DND-41 (cell line): Measurements from ENCODE around the gene PGF.

Experiments
- ATAC-seq: fragments of 200-7000 bp; cut with Tn5 transposase; 3 replicates; pipeline ENCODE4 v1.9.1; 2021; ENCODE audit warnings: low read depth; ENCODE audit not compliant: insufficient read depth
- DNase-seq: peaks from one replicate; pipeline ENCODE4 v3.0.0-alpha.2; 2020
- H2AFZ ChIP-seq: 2 replicates; pipeline ENCODE4 v1.6.0; 2012; ENCODE audit warnings: low read depth, low read length
- H3K27ac ChIP-seq: 2 replicates; pipeline ENCODE4 v1.5.1; 2012; ENCODE audit warnings: low read length, inconsistent platforms
- H3K27me3 ChIP-seq: fragments of 200-600 bp; sonication (generic); 2 replicates; pipeline ENCODE4 v1.6.0; 2012; ENCODE audit warnings: low read length, mild to moderate bottlenecking, inconsistent platforms; ENCODE audit not compliant: insufficient read depth, poor library complexity
- H3K36me3 ChIP-seq: 2 replicates; pipeline ENCODE4 v1.5.1; 2012; ENCODE audit warnings: low read length, inconsistent platforms; ENCODE audit not compliant: insufficient read depth
- H3K4me1 ChIP-seq: 2 replicates; pipeline ENCODE4 v1.5.1; 2012; ENCODE audit warnings: mild to moderate bottlenecking, low read length; ENCODE audit not compliant: insufficient read depth
- H3K4me2 ChIP-seq: 2 replicates; pipeline ENCODE4 v1.6.0; 2012; ENCODE audit warnings: mild to moderate bottlenecking, moderate library complexity, low read length, inconsistent platforms; ENCODE audit not compliant: insufficient read depth
- H3K4me3 ChIP-seq, 2 experiments: fragments of 200-600 bp in 1 of 2; shearing (Covaris generic) in 1 of 2; 2 replicates each; pipeline ENCODE4 v1.5.1; 2012 to 2016; ENCODE audit warnings: inconsistent platforms in 2 of 2, low read length in 2 of 2, mild to moderate bottlenecking in 2 of 2, low read depth in 1 of 2, moderate library complexity in 1 of 2
- H3K79me2 ChIP-seq: 2 replicates; pipeline ENCODE4 v1.6.0; 2012; ENCODE audit warnings: low read length, inconsistent platforms; ENCODE audit not compliant: insufficient read depth
- H3K9ac ChIP-seq: 2 replicates; pipeline ENCODE4 v1.6.0; 2012; ENCODE audit warnings: low read depth, mild to moderate bottlenecking, inconsistent platforms, low read length, moderate library complexity
- H3K9me3 ChIP-seq: 2 replicates; pipeline ENCODE4 v1.5.1; 2012; ENCODE audit warnings: low read length, moderate library complexity, mild to moderate bottlenecking, inconsistent platforms; ENCODE audit not compliant: insufficient read depth, severe bottlenecking
- H4K20me1 ChIP-seq: 2 replicates; pipeline ENCODE4 v1.6.0; 2012; ENCODE audit warnings: low read length; ENCODE audit not compliant: insufficient read depth
- CTCF ChIP-seq: IDR thresholded peaks from 2 replicates; pipeline ENCODE4 v1.5.1; 2012; ENCODE audit warnings: borderline replicate concordance, low read length, moderate library complexity, mild to moderate bottlenecking; ENCODE audit not compliant: poor library complexity, severe bottlenecking; ENCODE audit errors: extremely low read depth
- EZH2 ChIP-seq: IDR thresholded peaks from 3 replicates; pipeline ENCODE4 v1.6.1; 2012; ENCODE audit warnings: borderline replicate concordance, low read depth, mild to moderate bottlenecking, moderate library complexity, low read length, inconsistent platforms; ENCODE audit not compliant: severe bottlenecking

The PGF gene

GRCh38 chr14:74917646-74918081 is 37.7 kb downstream of the PGF start:
- Histone ChIP-seq H3K4me3 (no peak overlapping the region), H3K9me3 (no peaks in the 10 kb centered on the region), H3K36me3 (no peaks in the 10 kb centered on the region), H3K27me3 (peaks cover 3% of the 10 kb centered on the region), H3K4me2 (no peak overlapping the region), H3K27ac (no peak overlapping the region), H3K9ac (no peak overlapping the region), H4K20me1 (0 out of 2 replicates have a peak, but pooled peaks cover 4% of the 10 kb centered on the region), H3K4me1 (no peaks in the 10 kb centered on the region), H2AFZ (no peak overlapping the region), H3K79me2 (no peaks in the 10 kb centered on the region)
- no peak for TF ChIP-seq CTCF
- TF ChIP-seq EZH2: no peak
- ATAC-seq (no peak), DNase-seq (no peak)

GRCh38 chr14:74917178-74917543 is 38.2 kb downstream of the PGF start:
- no peaks in the 10 kb centered on the region for H3K36me3 ChIP-seq
- H3K27me3 ChIP-seq: peaks cover 3% of the 10 kb centered on the region
- no peak for ATAC-seq
- no peak overlapping the region for H2AFZ ChIP-seq
- no peak overlapping the region for H3K4me2 ChIP-seq
- no peaks in the 10 kb centered on the region for H3K9me3 ChIP-seq
- H3K4me1 ChIP-seq: no peaks in the 10 kb centered on the region
- no peak overlapping the region for H3K4me3 ChIP-seq
- no peak for DNase-seq
- no peak overlapping the region for H3K9ac ChIP-seq
- H3K27ac ChIP-seq: no peak overlapping the region
- TF ChIP-seq EZH2 (no peak), CTCF (no peak)
- H3K79me2 ChIP-seq: no peaks in the 10 kb centered on the region
- H4K20me1 ChIP-seq: 0 out of 2 replicates have a peak, but pooled peaks cover 4% of the 10 kb centered on the region

- no peaks in the 10 kb centered on the region for H3K9me3 ChIP-seq
- peaks cover 3% of the 10 kb centered on the region for H3K27me3 ChIP-seq
- H4K20me1 ChIP-seq: 0 out of 2 replicates have a peak, but pooled peaks cover 4% of the 10 kb centered on the region
- H3K9ac ChIP-seq: no peak overlapping the region
- no peak for TF ChIP-seq EZH2
- no peak for TF ChIP-seq CTCF
- H3K79me2 ChIP-seq: no peaks in the 10 kb centered on the region
- H2AFZ ChIP-seq: no peak overlapping the region
- DNase-seq (no peak), ATAC-seq (no peak)
- H3K27ac ChIP-seq: no peak overlapping the region
- H3K4me2 ChIP-seq: no peak overlapping the region
- H3K36me3 ChIP-seq: no peaks in the 10 kb centered on the region
- H3K4me1 ChIP-seq: no peaks in the 10 kb centered on the region
- no peak overlapping the region for H3K4me3 ChIP-seq
Observed at GRCh38 chr14:74915826-74916225, 39.6 kb downstream of the PGF start.

GRCh38 chr14:74915426-74915825 is 40.0 kb downstream of the PGF start:
- Histone ChIP-seq H3K4me1 (no peaks in the 10 kb centered on the region), H2AFZ (no peak overlapping the region), H4K20me1 (0 out of 2 replicates have a peak, but pooled peaks cover 4% of the 10 kb centered on the region), H3K27me3 (peaks cover 3% of the 10 kb centered on the region), H3K9ac (no peak overlapping the region), H3K36me3 (no peaks in the 10 kb centered on the region), H3K79me2 (no peaks in the 10 kb centered on the region), H3K27ac (no peak overlapping the region), H3K4me3 (no peak overlapping the region), H3K9me3 (no peaks in the 10 kb centered on the region), H3K4me2 (no peak overlapping the region)
- DNase-seq: no peak
- TF ChIP-seq EZH2: no peak
- no peak for TF ChIP-seq CTCF
- no peak for ATAC-seq
